ENCODE measurements around the gene GALNT6. TPM values are rescaled to one million over a fixed set of nuclear protein-coding genes. Genes with fewer than 3 reads are reported as not detected.

GALNT6 gene
- total RNA-seq, 4 donors from 2014 or later: 5.8 to 14.1 (median 9.3) TPM

DNA sequence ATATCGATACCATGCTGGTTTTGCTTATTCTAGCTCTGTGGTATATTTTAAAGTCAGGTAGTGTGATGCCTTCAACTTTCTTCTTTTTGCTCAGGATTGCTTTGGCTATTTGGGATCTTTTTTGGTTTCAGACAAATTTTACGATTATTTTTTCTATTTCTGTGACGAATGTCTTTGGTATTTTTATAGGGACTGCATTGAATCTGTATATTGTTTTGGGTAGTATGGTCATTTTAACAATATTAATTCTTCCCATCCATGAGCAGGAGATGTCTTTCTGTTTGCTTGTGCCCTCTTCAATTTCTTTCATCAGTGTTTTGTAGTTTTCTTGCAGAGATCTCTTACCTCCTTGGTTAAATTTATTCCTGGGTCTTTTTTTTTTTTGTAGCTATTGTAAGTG, 22.6 kb upstream of the GALNT6 start:
- Histone ChIP-seq H3K36me3 (no peaks in the 10 kb centered on the region), H3K4me3 (replicated peaks in 1 of 3) (no peak overlapping the region), H3K27me3 (no peaks in the 10 kb centered on the region), H3K4me1 (no peaks in the 10 kb centered on the region), H3K27ac (no peak overlapping the region), H3K9me3 (no peaks in the 10 kb centered on the region)
- no peak for DNase-seq
- 93 to 96% methylated on average over 3 of the region's 3 CpGs for WGBS, 2 donors
- TF ChIP-seq, protein P1, sequence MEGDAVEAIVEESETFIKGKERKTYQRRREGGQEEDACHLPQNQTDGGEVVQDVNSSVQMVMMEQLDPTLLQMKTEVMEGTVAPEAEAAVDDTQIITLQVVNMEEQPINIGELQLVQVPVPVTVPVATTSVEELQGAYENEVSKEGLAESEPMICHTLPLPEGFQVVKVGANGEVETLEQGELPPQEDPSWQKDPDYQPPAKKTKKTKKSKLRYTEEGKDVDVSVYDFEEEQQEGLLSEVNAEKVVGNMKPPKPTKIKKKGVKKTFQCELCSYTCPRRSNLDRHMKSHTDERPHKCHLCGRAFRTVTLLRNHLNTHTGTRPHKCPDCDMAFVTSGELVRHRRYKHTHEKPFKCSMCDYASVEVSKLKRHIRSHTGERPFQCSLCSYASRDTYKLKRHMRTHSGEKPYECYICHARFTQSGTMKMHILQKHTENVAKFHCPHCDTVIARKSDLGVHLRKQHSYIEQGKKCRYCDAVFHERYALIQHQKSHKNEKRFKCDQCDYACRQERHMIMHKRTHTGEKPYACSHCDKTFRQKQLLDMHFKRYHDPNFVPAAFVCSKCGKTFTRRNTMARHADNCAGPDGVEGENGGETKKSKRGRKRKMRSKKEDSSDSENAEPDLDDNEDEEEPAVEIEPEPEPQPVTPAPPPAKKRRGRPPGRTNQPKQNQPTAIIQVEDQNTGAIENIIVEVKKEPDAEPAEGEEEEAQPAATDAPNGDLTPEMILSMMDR (IDR thresholded peaks at IDR 0.05): no peak
- TF ChIP-seq POLR2A (IDR thresholded peaks at IDR 0.05): no peak
- intact Hi-C loops (cut with DNase I): no loop called here

DNA sequence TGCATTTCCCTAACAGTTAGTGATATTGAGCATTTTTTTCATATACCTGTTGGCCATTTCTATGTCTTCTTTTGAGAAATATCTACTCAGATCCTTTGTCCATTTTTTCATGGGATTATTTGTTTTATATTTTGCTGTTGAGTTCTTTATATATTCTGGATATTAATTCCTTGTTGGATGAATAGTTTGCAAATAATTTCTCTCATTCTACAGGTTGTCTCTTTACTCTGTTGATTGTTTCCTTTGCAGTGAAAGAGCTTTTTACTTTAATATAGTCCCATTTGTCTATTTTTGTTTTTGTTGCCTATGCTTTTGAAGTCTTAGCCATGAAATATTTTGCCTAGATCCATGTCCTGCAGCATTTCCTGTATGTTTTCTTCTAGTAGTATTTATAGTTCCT, 21.9 kb upstream of the GALNT6 start:
- H3K27me3 ChIP-seq: no peaks in the 10 kb centered on the region
- no peaks in the 10 kb centered on the region for H3K36me3 ChIP-seq
- H3K9me3 ChIP-seq: no peaks in the 10 kb centered on the region
- intact Hi-C loops (cut with DNase I): no loop called here
- no peak overlapping the region for H3K4me3 ChIP-seq (replicated peaks in 1 of 3)
- no peaks in the 10 kb centered on the region for H3K4me1 ChIP-seq
- H3K27ac ChIP-seq: no peak overlapping the region
- DNase-seq: no peak
- TF ChIP-seq POLR2A (IDR thresholded peaks at IDR 0.05): no peak
- TF ChIP-seq, protein P1 (IDR thresholded peaks at IDR 0.05): no peak

DNA sequence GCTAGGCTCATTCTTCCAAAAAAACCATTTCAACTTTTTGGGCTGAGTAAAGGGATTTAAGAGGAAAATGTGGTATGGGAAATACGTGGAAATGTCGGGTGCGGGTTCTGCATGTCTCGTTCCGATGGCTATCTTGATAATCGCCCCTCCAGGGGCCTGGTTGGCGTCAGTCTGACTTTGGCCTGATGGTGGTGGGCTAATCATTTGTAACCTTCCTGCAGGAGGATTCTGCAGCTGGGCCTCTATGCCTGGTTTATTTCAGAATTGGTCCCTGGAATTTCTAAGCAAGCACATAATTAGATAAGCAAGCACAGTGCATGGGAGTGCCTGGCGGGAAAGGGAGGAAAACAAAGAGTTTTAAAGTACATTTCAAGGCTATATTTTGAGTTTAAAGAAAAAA, 18.6 kb upstream of the GALNT6 start:
- no peaks in the 10 kb centered on the region for H3K27me3 ChIP-seq
- DNase-seq: no peak
- TF ChIP-seq, protein P1 (IDR thresholded peaks at IDR 0.05): no peak
- no peak for TF ChIP-seq POLR2A (IDR thresholded peaks at IDR 0.05)
- H3K4me1 ChIP-seq: no peaks in the 10 kb centered on the region
- H3K4me3 ChIP-seq (replicated peaks in 1 of 3): no peak overlapping the region
- intact Hi-C loops (cut with DNase I): no loop called here
- no peak overlapping the region for H3K27ac ChIP-seq
- WGBS, 2 donors: 78 to 86% methylated on average over 8 of the region's 8 CpGs
- no peaks in the 10 kb centered on the region for H3K9me3 ChIP-seq
- no peaks in the 10 kb centered on the region for H3K36me3 ChIP-seq

DNA sequence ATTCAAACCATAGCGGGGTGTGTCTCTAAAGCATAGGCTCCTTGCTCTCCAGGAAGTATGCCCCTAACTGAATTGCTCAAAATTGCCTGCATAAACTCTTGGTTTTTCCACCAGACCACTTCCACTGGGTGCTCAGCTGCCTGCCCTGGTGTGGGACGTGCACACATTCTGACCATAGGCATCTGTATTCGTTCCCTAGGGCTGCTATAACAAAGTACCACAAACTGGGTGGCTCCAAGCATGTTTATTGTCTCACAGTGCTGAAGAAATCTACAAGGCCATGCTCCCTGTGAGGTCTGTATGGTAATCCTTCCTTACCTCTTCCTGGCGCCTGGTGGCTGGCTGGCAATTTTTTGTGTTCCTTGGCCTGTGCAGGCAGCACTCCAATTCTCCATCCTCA, 16.4 kb upstream of the GALNT6 start:
- intact Hi-C loops (cut with DNase I): no loop called here
- no peak for DNase-seq
- no peaks in the 10 kb centered on the region for H3K27me3 ChIP-seq
- no peak overlapping the region for H3K27ac ChIP-seq
- no peaks in the 10 kb centered on the region for H3K9me3 ChIP-seq
- H3K4me1 ChIP-seq: no peaks in the 10 kb centered on the region
- no peaks in the 10 kb centered on the region for H3K36me3 ChIP-seq
- H3K4me3 ChIP-seq (replicated peaks in 1 of 3): no peak overlapping the region
- WGBS, 2 donors: 69 to 83% methylated on average over 3 to 4 of the region's 4 CpGs
- TF ChIP-seq, protein P1 (IDR thresholded peaks at IDR 0.05): no peak
- TF ChIP-seq POLR2A (IDR thresholded peaks at IDR 0.05): no peak

DNA sequence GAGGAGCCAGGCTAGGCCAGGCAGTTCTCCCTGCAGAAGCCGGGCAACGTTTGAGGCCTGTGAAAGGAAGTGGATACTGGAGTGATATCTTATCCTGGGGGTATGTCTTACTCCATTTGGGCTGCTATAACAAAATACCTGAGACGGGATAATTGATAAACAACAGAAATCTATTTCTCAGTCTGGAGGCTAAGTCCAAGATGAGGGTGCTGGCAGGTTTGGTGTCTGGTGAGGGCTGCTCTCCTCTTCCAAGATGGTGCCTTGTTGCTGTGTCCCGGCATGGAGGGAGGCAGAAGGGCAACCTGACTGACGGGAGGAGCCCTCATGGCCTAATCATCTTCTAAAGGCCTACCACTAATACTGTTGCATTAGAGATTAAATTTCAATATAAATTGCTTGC, 15.7 kb upstream of the GALNT6 start:
- Histone ChIP-seq H3K4me3 (replicated peaks in 1 of 3) (no peak overlapping the region), H3K36me3 (no peaks in the 10 kb centered on the region), H3K4me1 (no peaks in the 10 kb centered on the region), H3K27me3 (no peaks in the 10 kb centered on the region), H3K9me3 (no peaks in the 10 kb centered on the region), H3K27ac (no peak overlapping the region)
- no peak for TF ChIP-seq POLR2A (IDR thresholded peaks at IDR 0.05)
- TF ChIP-seq, protein P1 (IDR thresholded peaks at IDR 0.05): no peak
- 85 to 91% methylated on average over 5 of the region's 5 CpGs for WGBS, 2 donors
- DNase-seq: no peak
- intact Hi-C loops (cut with DNase I): no loop called here

Data from thyroid gland (tissue), 4 donors.